AML-193 (cell line): Measurements from ENCODE around the gene USP3.

Experiments
- DNase-seq, 2 experiments: peaks; one replicate each; lab custom pipeline; 2025; lab: John Stamatoyannopoulos, UW

The USP3 gene

GRCh38 chr15:63593705-63594671, 89.6 kb downstream of the USP3 start:
- DNase-seq: no peak

- DNase-seq: no peak
These were observed 90.7 kb downstream of the USP3 start for GRCh38 chr15:63595065-63595464.

- DNase-seq: no peak
These were observed 91.3 kb downstream of the USP3 start for GRCh38 chr15:63595688-63596087.

- no peak for DNase-seq
These were observed 92.3 kb downstream of the USP3 start for GRCh38 chr15:63596676-63597037.

GRCh38 chr15:63597038-63597790, 92.8 kb downstream of the USP3 start, which contains the start of gene FBXL22:
FBXL22 (plus strand) TSS chr15:63597387; CDS start chr15:63597393, 6 bp downstream.
- DNase-seq: no peak

- DNase-seq: no peak
These were observed 93.4 kb downstream of the USP3 start for GRCh38 chr15:63597821-63598220.

GRCh38 chr15:63598473-63599400, 94.3 kb downstream of the USP3 start:
- no peak for DNase-seq

- DNase-seq: peak; percentile 54 to 67
These were observed 95.1 kb downstream of the USP3 start for GRCh38 chr15:63599401-63600000.

- no peak for DNase-seq
These were observed 95.7 kb downstream of the USP3 start for GRCh38 chr15:63600001-63600615.

GRCh38 chr15:63600616-63601025, 96.2 kb downstream of the USP3 start:
- DNase-seq: peak; percentile 86 to 93

GRCh38 chr15:63601026-63601703, 96.8 kb downstream of the USP3 start:
- peak in 1 of 2 experiments; percentile 16 for DNase-seq

GRCh38 chr15:63601704-63602185, 97.4 kb downstream of the USP3 start:
- DNase-seq: no peak

- DNase-seq: no peak
These were observed 98.2 kb downstream of the USP3 start for GRCh38 chr15:63602595-63602994.

GRCh38 chr15:63603516-63603915, 99.1 kb downstream of the USP3 start:
- DNase-seq: no peak

GRCh38 chr15:63604281-63604680, 99.9 kb downstream of the USP3 start:
- no peak for DNase-seq

GRCh38 chr15:63605036-63605435, 100.6 kb downstream of the USP3 start:
- no peak for DNase-seq

GRCh38 chr15:63605816-63606215, 101.4 kb downstream of the USP3 start:
- DNase-seq: no peak

GRCh38 chr15:63606308-63606707, 101.9 kb downstream of the USP3 start:
- no peak for DNase-seq

- DNase-seq: no peak
These were observed 104.6 kb downstream of the USP3 start for GRCh38 chr15:63608989-63609388.

GRCh38 chr15:63609448-63609847, 105.1 kb downstream of the USP3 start:
- no peak for DNase-seq
